Brain microvascular endothelial cell (primary cell): ENCODE measurements around the gene DUSP8.

Experiments
- DNase-seq: peaks from one replicate; pipeline ENCODE4 v3.0.0-alpha.2; 2020
- H3K27ac ChIP-seq: fragments of 250-450 bp; sonication (Bioruptor Pico); 2 replicates; pipeline ENCODE4 v1.5.1; 2020; ENCODE audit warnings: mild to moderate bottlenecking, moderate library complexity
- H3K27me3 ChIP-seq: fragments of 250-450 bp; sonication (Bioruptor Pico); replicated peaks from 2 replicates; pipeline ENCODE4 v1.5.1; 2020; ENCODE audit warnings: mild to moderate bottlenecking
- H3K36me3 ChIP-seq: fragments of 250-450 bp; sonication (Bioruptor Pico); replicated peaks from 2 replicates; pipeline ENCODE4 v1.5.1; 2020; ENCODE audit warnings: mild to moderate bottlenecking
- H3K4me3 ChIP-seq: 2 replicates; pipeline ENCODE4 v1.5.1; 2011; ENCODE audit warnings: low read depth, mild to moderate bottlenecking, control low read depth, low read length, moderate library complexity
- CTCF ChIP-seq: IDR thresholded peaks from 2 replicates; pipeline ENCODE4 v1.5.1; 2011; ENCODE audit warnings: low read depth, mild to moderate bottlenecking, moderate library complexity, low read length, control low read depth, inconsistent platforms; ENCODE audit errors: missing control alignments
- in situ Hi-C: cut with HindIII; loops from 2 replicates; pipeline ENCODE4 v1.10.0; 2017; ENCODE audit warnings: low sequenced_read_pairs, low pct_ligation_motif_present

DUSP8 gene

GRCh38 chr11:1570531-1570895, 1.6 kb downstream of the DUSP8 start:
- H3K27ac ChIP-seq = no peak overlapping the region

GRCh38 chr11:1570001-1570453, 2.0 kb downstream of the DUSP8 start:
- in situ Hi-C loops = no loop called here
- Histone ChIP-seq H3K36me3 (no peaks in the 10 kb centered on the region), H3K27ac (no peak overlapping the region), H3K27me3 (peaks cover 14% of the 10 kb centered on the region), H3K4me3 (no peak overlapping the region)
- DNase-seq = no peak
- no peak for TF ChIP-seq CTCF

More at GRCh38 chr11:1570531-1570895, 1.6 kb downstream of the DUSP8 start:
- Histone ChIP-seq H3K27me3 (peaks cover 14% of the 10 kb centered on the region), H3K4me3 (peak overlapping the region; percentile 56), H3K36me3 (no peaks in the 10 kb centered on the region)
- in situ Hi-C loops = no loop called here
- DNase-seq = no peak
- no peak for TF ChIP-seq CTCF

GRCh38 chr11:1569251-1569780, 2.8 kb downstream of the DUSP8 start:
- no peaks in the 10 kb centered on the region for H3K36me3 ChIP-seq
- peaks cover 14% of the 10 kb centered on the region for H3K27me3 ChIP-seq
- DNase-seq = no peak
- no peak for TF ChIP-seq CTCF
- no peak overlapping the region for H3K27ac ChIP-seq
- in situ Hi-C loops = no loop called here
- no peak overlapping the region for H3K4me3 ChIP-seq

- in situ Hi-C loops = no loop called here
Observed at GRCh38 chr11:1568441-1568911, 3.6 kb downstream of the DUSP8 start.

GRCh38 chr11:1567721-1568100, 4.4 kb downstream of the DUSP8 start:
- peaks cover 2% of the 10 kb centered on the region for H3K27me3 ChIP-seq
- H3K36me3 ChIP-seq = no peaks in the 10 kb centered on the region
- H3K4me3 ChIP-seq = no peak overlapping the region

More at GRCh38 chr11:1568441-1568911, 3.6 kb downstream of the DUSP8 start:
- peaks cover 10% of the 10 kb centered on the region for H3K27me3 ChIP-seq
- H3K36me3 ChIP-seq = no peaks in the 10 kb centered on the region
- TF ChIP-seq CTCF = no peak
- DNase-seq = no peak
- no peak overlapping the region for H3K27ac ChIP-seq
- no peak overlapping the region for H3K4me3 ChIP-seq

More at GRCh38 chr11:1567721-1568100, 4.4 kb downstream of the DUSP8 start:
- no peak for DNase-seq
- in situ Hi-C loops = no loop called here
- TF ChIP-seq CTCF = no peak
- no peak overlapping the region for H3K27ac ChIP-seq
